HCT116 (cell line): ENCODE results near the gene MTM1. TPM values are rescaled to one million over a fixed set of nuclear protein-coding genes. Genes with fewer than 3 reads are reported as not detected.

ENCODE experiments used
- ATAC-seq: fragments of 200-7000 bp; cut with Tn5 transposase; 2 replicates; pipeline ENCODE4 v1.9.1; 2020; ENCODE audit warnings: mild to moderate bottlenecking, moderate library complexity
- BruUV-seq: library from RNA; stranded (reverse); fragments of 400-500 nt; replicated peaks from 2 replicates; lab custom pipeline; 2021; lab: Mats Ljungman, UMichigan
- CTCF ChIA-PET: fragments of 300-600 bp; sonication (Branson Sonifier 250); formaldehyde crosslinking; loops from one replicate; lab custom pipeline; 2021; ENCODE audit warnings: antibody characterized with exemption; lab: Charles Lee
- POLR2A ChIA-PET: fragments of 300-600, 350-600 bp; sonication (Branson Sonifier 250); formaldehyde crosslinking; loops from one replicate; lab custom pipeline; 2021; ENCODE audit warnings: antibody characterized with exemption; lab: Charles Lee
- RAD21 ChIA-PET, 2 experiments: fragments of 300-600 bp; sonication (Branson Sonifier 250); formaldehyde crosslinking; loops; one replicate each; lab custom pipeline; 2023; ENCODE audit warnings: low total read pairs in 2 of 2; ENCODE audit not compliant: uncharacterized antibody in 2 of 2, unreplicated experiment in 2 of 2, low non-redundant PET in 1 of 2; lab: Charles Lee
- DNase-seq: peaks from one replicate; pipeline ENCODE4 v3.0.0-alpha.2; 2010; ENCODE audit warnings: low read depth, low spot score
- H2AFZ ChIP-seq: fragments of 200-600 bp; shearing (Covaris generic), sonication (generic); 2 replicates; pipeline ENCODE4 v1.6.1; 2017; ENCODE audit warnings: low read depth, mixed run types, mixed read lengths, antibody characterized with exemption, low read length; ENCODE audit not compliant: poor library complexity, severe bottlenecking
- H3K27ac ChIP-seq: 2 replicates; pipeline ENCODE4 v1.5.1; 2012; ENCODE audit warnings: low read depth, low read length
- H3K27me3 ChIP-seq: fragments of 200-600 bp; sonication (generic); 2 replicates; pipeline ENCODE4 v1.6.1; 2016; ENCODE audit warnings: mixed run types, low read length, mixed read lengths; ENCODE audit not compliant: insufficient read depth
- H3K36me3 ChIP-seq, 2 experiments: fragments of 200-500 bp in 1 of 2; fragments of 200-600 bp in 1 of 2; sonication (Bioruptor generic) in 1 of 2; sonication (generic) in 1 of 2; 2 replicates each; pipeline versions ENCODE4 v1.5.1 to v1.6.1; 2014 to 2016; ENCODE audit warnings: low read length in 2 of 2, inconsistent platforms in 1 of 2, mixed read lengths in 1 of 2, mixed run types in 1 of 2; ENCODE audit not compliant: insufficient read depth in 2 of 2, control insufficient read depth in 1 of 2
- H3K4me1 ChIP-seq, 2 experiments: fragments of 200-600 bp in 1 of 2; sonication (generic) in 1 of 2; 2 replicates each; pipeline versions ENCODE4 v1.5.1 to v1.6.1; 2012 to 2017; ENCODE audit warnings: low read length in 2 of 2, inconsistent platforms in 1 of 2, mild to moderate bottlenecking in 1 of 2, mixed read lengths in 1 of 2, mixed run types in 1 of 2, moderate library complexity in 1 of 2; ENCODE audit not compliant: insufficient read depth in 2 of 2, control insufficient read depth in 1 of 2
- H3K4me2 ChIP-seq: fragments of 200-600 bp; sonication (generic); 2 replicates; pipeline ENCODE4 v1.6.1; 2017; ENCODE audit warnings: mixed run types, low read length, mixed read lengths
- H3K4me3 ChIP-seq, 2 experiments: fragments of 200-600 bp in 1 of 2; sonication (generic) in 1 of 2; replicated peaks in 1 of 2; 2 replicates each; pipeline ENCODE4 v1.5.1; 2011 to 2016; ENCODE audit warnings: low read length in 2 of 2, control low read depth in 1 of 2, low read depth in 1 of 2, mild to moderate bottlenecking in 1 of 2, mixed read lengths in 1 of 2, mixed run types in 1 of 2
- H3K79me2 ChIP-seq: fragments of 200-600 bp; sonication (generic); 2 replicates; pipeline ENCODE4 v1.6.1; 2017; ENCODE audit warnings: mild to moderate bottlenecking, mixed run types, low read length, moderate library complexity, mixed read lengths; ENCODE audit not compliant: insufficient read depth
- H3K9ac ChIP-seq: fragments of 200-600 bp; sonication (generic); 2 replicates; pipeline ENCODE4 v1.6.1; 2016; ENCODE audit warnings: low read length, mixed read lengths
- H3K9me2 ChIP-seq: fragments of 200-600 bp; sonication (generic), shearing (Covaris generic); 2 replicates; pipeline ENCODE4 v1.6.1; 2017; ENCODE audit warnings: mixed run types, mild to moderate bottlenecking, moderate library complexity; ENCODE audit not compliant: insufficient read depth
- H3K9me3 ChIP-seq, 2 experiments: fragments of 200-500 bp in 1 of 2; fragments of 200-600 bp in 1 of 2; sonication (Bioruptor generic) in 1 of 2; sonication (generic) in 1 of 2; 2 replicates each; pipeline ENCODE4 v1.6.1; 2014 to 2017; ENCODE audit warnings: low read length in 2 of 2, mixed read lengths in 2 of 2, inconsistent platforms in 1 of 2, low read depth in 1 of 2, mild to moderate bottlenecking in 1 of 2, mixed run types in 1 of 2, moderate library complexity in 1 of 2; ENCODE audit not compliant: control insufficient read depth in 1 of 2, insufficient read depth in 1 of 2
- H4K20me1 ChIP-seq: fragments of 200-600 bp; sonication (generic), shearing (Covaris generic); 2 replicates; pipeline ENCODE4 v1.6.1; 2017; ENCODE audit warnings: mixed run types, mild to moderate bottlenecking, moderate library complexity; ENCODE audit not compliant: insufficient read depth
- ATF3 ChIP-seq: IDR thresholded peaks from 2 replicates; pipeline ENCODE4 v1.6.1; 2012
- CEBPB ChIP-seq: IDR thresholded peaks from 2 replicates; pipeline ENCODE4 v1.6.1; 2012; ENCODE audit warnings: low read depth
- CTCF ChIP-seq, 3 experiments: fragments of 200-600 bp in 1 of 3; sonication (generic) in 1 of 3; IDR thresholded peaks in 2 of 3; conservative IDR thresholded peaks in 1 of 3; 2 replicates each; pipeline ENCODE4 v1.5.1; 2012 to 2017; ENCODE audit warnings: low read depth in 2 of 3, low read length in 2 of 3, antibody characterized with exemption in 1 of 3, borderline replicate concordance in 1 of 3, control low read depth in 1 of 3, mild to moderate bottlenecking in 1 of 3, mixed read lengths in 1 of 3, mixed run types in 1 of 3, moderate library complexity in 1 of 3; ENCODE audit not compliant: insufficient read depth in 1 of 3
- EGR1 ChIP-seq: IDR thresholded peaks from 2 replicates; pipeline ENCODE4 v1.6.1; 2012; ENCODE audit warnings: low read depth
- ELF1 ChIP-seq: IDR thresholded peaks from 2 replicates; pipeline ENCODE4 v1.6.1; 2012; ENCODE audit warnings: low read depth, borderline replicate concordance
- EZH2 ChIP-seq: fragments of 200-600 bp; sonication (generic); IDR thresholded peaks from 2 replicates; pipeline ENCODE4 v1.6.1; 2017; ENCODE audit warnings: antibody characterized with exemption, mixed run types
- JUND ChIP-seq: IDR thresholded peaks from 2 replicates; pipeline ENCODE4 v1.6.1; 2012
- POLR2AphosphoS5 ChIP-seq: IDR thresholded peaks from 2 replicates; pipeline ENCODE4 v1.6.1; 2011; ENCODE audit warnings: mild to moderate bottlenecking, low read depth, low read length, moderate library complexity
- RAD21 ChIP-seq: IDR thresholded peaks from 2 replicates; pipeline ENCODE4 v1.6.1; 2012; ENCODE audit warnings: low read depth, mild to moderate bottlenecking
- SIN3A ChIP-seq: IDR thresholded peaks from 2 replicates; pipeline ENCODE4 v1.6.1; 2012; ENCODE audit warnings: low read depth
- SP1 ChIP-seq: IDR thresholded peaks from 2 replicates; pipeline ENCODE4 v1.6.1; 2012; ENCODE audit warnings: low read depth
- SRF ChIP-seq: IDR thresholded peaks from 2 replicates; pipeline ENCODE4 v1.6.1; 2012; ENCODE audit warnings: low read depth
- TCF7L2 ChIP-seq: IDR thresholded peaks from 2 replicates; pipeline ENCODE4 v1.7.0; 2011; ENCODE audit warnings: borderline replicate concordance, inconsistent platforms; ENCODE audit not compliant: insufficient read depth, insufficient read length; ENCODE audit errors: extremely low read depth
- ZBTB33 ChIP-seq: IDR thresholded peaks from 2 replicates; pipeline ENCODE4 v1.6.1; 2011; ENCODE audit warnings: mild to moderate bottlenecking, low read length, moderate library complexity; ENCODE audit not compliant: insufficient replicate concordance; ENCODE audit errors: extremely low read depth
- ZNF274 ChIP-seq: fragments of 200-500 bp; sonication (Bioruptor generic); IDR thresholded peaks from 2 replicates; pipeline ENCODE4 v1.6.1; 2014; ENCODE audit warnings: mild to moderate bottlenecking, low read depth, low read length, inconsistent platforms
- intact Hi-C: fragments of 100-400 bp; cut with micrococcal nuclease; formaldehyde crosslinking; loops from 2 replicates; pipeline ENCODE4 v1.10.0; 2022
- total RNA-seq: library from RNA; stranded (reverse); gene quantifications from one replicate; pipeline ENCODE4 v1.2.1, GENCODE V29; 2021; ENCODE audit not compliant: unreplicated experiment

Gene MTM1
- total RNA-seq, 1 experiment from 2014 or later: 6.5 TPM

GRCh38 chrX:150648296-150648940 lies 80.0 kb downstream of the MTM1 start:
- no peak overlapping the region for H3K4me3 ChIP-seq
- BruUV-seq: no TSS peak
- H4K20me1 ChIP-seq: no peaks in the 10 kb centered on the region
- ChIA-PET POLR2A (no interaction called here), RAD21 (no interaction called here), CTCF (no interaction called here)
- TF ChIP-seq JUND (no peak), ELF1 (no peak), SRF (no peak), ZNF274 (no peak), POLR2AphosphoS5 (no peak), SIN3A (no peak), EGR1 (no peak), ZBTB33 (no peak), CEBPB (no peak), CTCF (IDR thresholded peaks at IDR 0.05 in 2 of 3, conservative IDR thresholded peaks at IDR 0.05 in 1 of 3; ENCODE audit: borderline replicate concordance in 1 of 3, insufficient read depth in 1 of 3, low read depth in 2 of 3, low read length in 2 of 3) (no peak), SP1 (no peak), ATF3 (no peak), EZH2 (no peak), TCF7L2 (no peak), RAD21 (no peak)
- H3K36me3 ChIP-seq: no peaks in the 10 kb centered on the region
- intact Hi-C loops: no loop called here
- DNase-seq: no peak
- H3K9me3 ChIP-seq: no peaks in the 10 kb centered on the region
- ATAC-seq: no peak
- H3K9ac ChIP-seq: no peak overlapping the region
- no peaks in the 10 kb centered on the region for H3K4me1 ChIP-seq
- H3K27me3 ChIP-seq: no peaks in the 10 kb centered on the region
- H3K27ac ChIP-seq: no peak overlapping the region
- H3K79me2 ChIP-seq: no peaks in the 10 kb centered on the region
- H3K9me2 ChIP-seq: no peaks in the 10 kb centered on the region
- no peak overlapping the region for H3K4me2 ChIP-seq
- H2AFZ ChIP-seq: no peak overlapping the region
